Caco-2 (cell line): ENCODE results near the gene FAF2. TPM values are rescaled to one million over a fixed set of nuclear protein-coding genes. Genes with fewer than 3 reads are reported as not detected.

ENCODE experiments used
- BruUV-seq: library from RNA; stranded (reverse); fragments of 400-500 nt; replicated peaks from 2 replicates; lab custom pipeline; 2021; lab: Mats Ljungman, UMichigan
- CTCF ChIA-PET: fragments of 300-600 bp; sonication (Branson Sonifier 250); formaldehyde crosslinking; loops from one replicate; lab custom pipeline; 2022; ENCODE audit warnings: antibody characterized with exemption; lab: Charles Lee
- POLR2A ChIA-PET: fragments of 300-600 bp; sonication (Branson Sonifier 250); formaldehyde crosslinking; loops from one replicate; lab custom pipeline; 2022; ENCODE audit warnings: antibody characterized with exemption; lab: Charles Lee
- DNase-seq, 2 experiments: peaks; one replicate each; pipeline versions ENCODE4 v3.0.0 to v3.0.0-alpha.2; 2020 to 2022
- H3K27me3 ChIP-seq: replicated peaks from 2 replicates; pipeline ENCODE4 v1.6.0; 2011; ENCODE audit warnings: low read length; ENCODE audit not compliant: control insufficient read depth, insufficient read depth
- H3K36me3 ChIP-seq: 2 replicates; pipeline ENCODE4 v1.5.1; 2011; ENCODE audit warnings: low read length; ENCODE audit not compliant: control insufficient read depth, insufficient read depth
- H3K4me1 ChIP-seq: fragments of 250-450 bp; sonication (Bioruptor Pico); 2 replicates; pipeline ENCODE4 v1.5.1; 2020; ENCODE audit warnings: mild to moderate bottlenecking
- H3K4me3 ChIP-seq: 2 replicates; pipeline ENCODE4 v1.5.1; 2011; ENCODE audit warnings: low read depth, mild to moderate bottlenecking, control low read depth, low read length
- H3K9me3 ChIP-seq: fragments of 250-450 bp; sonication (Bioruptor Pico); 2 replicates; pipeline ENCODE4 v1.5.1; 2020; ENCODE audit warnings: mild to moderate bottlenecking, moderate library complexity
- H3K27ac Mint-ChIP-seq: one replicate; pipeline ENCODE4 v1.8.0; 2022; ENCODE audit warnings: mixed read lengths; ENCODE audit not compliant: unreplicated experiment
- H3K27me3 Mint-ChIP-seq: one replicate; pipeline ENCODE4 v1.8.0; 2022; ENCODE audit warnings: mixed read lengths; ENCODE audit not compliant: insufficient read depth, unreplicated experiment
- H3K36me3 Mint-ChIP-seq: one replicate; pipeline ENCODE4 v1.8.0; 2022; ENCODE audit warnings: mild to moderate bottlenecking, mixed read lengths; ENCODE audit not compliant: insufficient read depth, unreplicated experiment
- H3K4me1 Mint-ChIP-seq: one replicate; pipeline ENCODE4 v1.8.0; 2022; ENCODE audit warnings: low read depth, mixed read lengths; ENCODE audit not compliant: unreplicated experiment
- H3K4me3 Mint-ChIP-seq: one replicate; pipeline ENCODE4 v1.8.0; 2022; ENCODE audit warnings: mild to moderate bottlenecking, moderate library complexity, mixed read lengths; ENCODE audit not compliant: unreplicated experiment
- H3K9me3 Mint-ChIP-seq: one replicate; pipeline ENCODE4 v1.8.0; 2022; ENCODE audit warnings: mixed read lengths; ENCODE audit not compliant: unreplicated experiment
- CTCF ChIP-seq, 2 experiments: fragments of 200-600 bp in 1 of 2; IDR thresholded peaks; 1 replicate in 1 of 2; 2 replicates in 1 of 2; pipeline versions ENCODE4 v1.5.1 to v1.8.0; 2011 to 2022; ENCODE audit warnings: antibody characterized with exemption in 1 of 2, control low read depth in 1 of 2, inconsistent platforms in 1 of 2, low read depth in 1 of 2, low read length in 1 of 2, mild to moderate bottlenecking in 1 of 2, moderate library complexity in 1 of 2; ENCODE audit not compliant: insufficient read depth in 1 of 2, severe bottlenecking in 1 of 2, unreplicated experiment in 1 of 2
- intact Hi-C: fragments of 100-400 bp; cut with micrococcal nuclease; formaldehyde crosslinking; loops from one replicate; pipeline ENCODE4 v1.10.0; 2022; ENCODE audit not compliant: unreplicated experiment
- total RNA-seq: library from RNA; stranded (reverse); gene quantifications from 2 replicates; pipeline ENCODE4 v1.2.3, GENCODE V29; 2022

Gene FAF2
- total RNA-seq, 1 experiment from 2014 or later, result 55.5 TPM

GRCh38 chr5:176513788-176514187 lies 65.6 kb downstream of the FAF2 start:
- Mint-ChIP-seq H3K4me3 (no peak overlapping the region), H3K27me3 (no peaks in the 10 kb centered on the region), H3K4me1 (peaks cover 12% of the 10 kb centered on the region), H3K27ac (no peak overlapping the region), H3K9me3 (no peaks in the 10 kb centered on the region), H3K36me3 (peaks cover 19% of the 10 kb centered on the region)
- Histone ChIP-seq H3K27me3 (no peaks in the 10 kb centered on the region), H3K4me3 (no peak overlapping the region), H3K9me3 (no peaks in the 10 kb centered on the region), H3K36me3 (no peaks in the 10 kb centered on the region; the same call in 1 of the 2 replicates), H3K4me1 (no peaks in the 10 kb centered on the region)
- intact Hi-C loops, result no loop called here
- TF ChIP-seq CTCF (IDR thresholded peaks at IDR 0.05; ENCODE audit: insufficient read depth in 1 of 2, low read depth in 1 of 2, low read length in 1 of 2, severe bottlenecking in 1 of 2, unreplicated experiment in 1 of 2), result no peak
- no peak for DNase-seq
- POLR2A ChIA-PET, result no interaction called here
- no TSS peak for BruUV-seq
- CTCF ChIA-PET, result no interaction called here

- Mint-ChIP-seq H3K9me3 (no peaks in the 10 kb centered on the region), H3K36me3 (peaks cover 14% of the 10 kb centered on the region), H3K27ac (no peak overlapping the region), H3K27me3 (no peaks in the 10 kb centered on the region), H3K4me1 (peaks cover 12% of the 10 kb centered on the region), H3K4me3 (no peak overlapping the region)
- no TSS peak for BruUV-seq
- no peaks in the 10 kb centered on the region for H3K9me3 ChIP-seq
- no peaks in the 10 kb centered on the region for H3K4me1 ChIP-seq
- ChIA-PET CTCF (no interaction called here), POLR2A (no interaction called here)
- no peaks in the 10 kb centered on the region for H3K27me3 ChIP-seq
- H3K4me3 ChIP-seq, result no peak overlapping the region
- H3K36me3 ChIP-seq, result no peaks in the 10 kb centered on the region; the same call in 1 of the 2 replicates
- no peak for DNase-seq
- no peak for TF ChIP-seq CTCF (IDR thresholded peaks at IDR 0.05; ENCODE audit: insufficient read depth in 1 of 2, low read depth in 1 of 2, low read length in 1 of 2, severe bottlenecking in 1 of 2, unreplicated experiment in 1 of 2)
- intact Hi-C loops, result no loop called here
Measured at GRCh38 chr5:176514244-176514950, 66.2 kb downstream of the FAF2 start.

- Mint-ChIP-seq H3K9me3 (no peaks in the 10 kb centered on the region), H3K27me3 (no peaks in the 10 kb centered on the region), H3K4me3 (no peak overlapping the region), H3K36me3 (peaks cover 13% of the 10 kb centered on the region), H3K4me1 (peaks cover 12% of the 10 kb centered on the region), H3K27ac (no peak overlapping the region)
- Histone ChIP-seq H3K9me3 (no peaks in the 10 kb centered on the region), H3K4me3 (no peak overlapping the region), H3K4me1 (no peaks in the 10 kb centered on the region), H3K36me3 (no peaks in the 10 kb centered on the region), H3K27me3 (no peaks in the 10 kb centered on the region)
- ChIA-PET CTCF (no interaction called here), POLR2A (no interaction called here)
- intact Hi-C loops, result no loop called here
- TF ChIP-seq CTCF (IDR thresholded peaks at IDR 0.05; ENCODE audit: insufficient read depth in 1 of 2, low read depth in 1 of 2, low read length in 1 of 2, severe bottlenecking in 1 of 2, unreplicated experiment in 1 of 2), result no peak
- no TSS peak for BruUV-seq
- DNase-seq, result no peak
Measured at GRCh38 chr5:176515396-176515795, 67.2 kb downstream of the FAF2 start.
